ENCODE data around the gene RSPH9. TPM values are rescaled to one million over a fixed set of nuclear protein-coding genes. Genes with fewer than 3 reads are reported as not detected.
A peak's percentile ranks its signal among the peaks of the same experiment; 100 is the strongest.

Gene RSPH9
- total and polyA plus RNA-seq, 2 donors (not counting 3 experiments of a cell fraction or from before 2014, with no cell fraction given), result 0.18 to 0.27 TPM

GRCh38 chr6:43682724-43683429 is 38.0 kb downstream of the RSPH9 start:
- Histone ChIP-seq H4K20me1 (replicated peaks; ENCODE audit: control insufficient read depth, extremely low read depth, insufficient read depth, low read length) (no peaks in the 10 kb centered on the region), H3K36me3 (ENCODE audit: control insufficient read depth in 2 of 2, extremely low read depth in 1 of 2, insufficient read depth in 2 of 2, low read length in 2 of 2) (peaks cover 6 to 15% of the 10 kb centered on the region in 2 experiments), H3K4me3 (replicated peaks in 1 of 3; ENCODE audit: insufficient read depth in 1 of 3, low read depth in 1 of 3, low read length in 3 of 3) (no peak overlapping the region), H3K79me2 (ENCODE audit: control insufficient read depth, insufficient read depth, low read length) (peaks cover 42% of the 10 kb centered on the region), H2AFZ (ENCODE audit: low read depth, low read length) (no peak overlapping the region), H3K9me1 (replicated peaks; ENCODE audit: control insufficient read depth, extremely low read depth, insufficient read depth, low read length) (no peaks in the 10 kb centered on the region), H3K4me2 (ENCODE audit: insufficient read depth, low read length) (no peak overlapping the region), H3K27me3 (ENCODE audit: control insufficient read depth in 2 of 2, insufficient read depth in 2 of 2, low read length in 2 of 2) (no peaks in the 10 kb centered on the region), H3K27ac (ENCODE audit: insufficient read depth, low read depth, low read length) (no peak overlapping the region), H3K9ac (replicated peaks; ENCODE audit: extremely low read depth, insufficient read depth, low read length) (no peak overlapping the region), H3K4me1 (ENCODE audit: control insufficient read depth, extremely low read depth, insufficient read depth, low read length) (peaks cover 8% of the 10 kb centered on the region), H3K9me3 (replicated peaks; ENCODE audit: control insufficient read depth, insufficient read depth, low read length) (no peaks in the 10 kb centered on the region)
- intact Hi-C loops (cut with micrococcal nuclease) (no loop called here), dilution Hi-C loops (cut with MboI; ENCODE audit: extremely low pct_ligation_motif_present, low sequenced_read_pairs) (no loop called here)
- no TSS peak for BruUV-seq (replicated peaks)
- POLR2A ChIA-PET, result no interaction called here
- DNase-seq (ENCODE audit: low read depth, low spot score) (peak; percentile 31), FAIRE-seq (no peak)
- TF ChIP-seq POLR2A (IDR thresholded peaks at IDR 0.05; ENCODE audit: low read depth, low read length) (no peak), POLR2AphosphoS5 (IDR thresholded peaks at IDR 0.05; ENCODE audit: insufficient read depth, low read depth, low read length) (no peak), GATA2 (IDR thresholded peaks at IDR 0.05; ENCODE audit: insufficient read depth, insufficient read length, low read depth, low read length) (peak; percentile 58)
- CTCF ChIA-PET, result interaction anchor here (1.2 to 7.7 kb wide), 3 partner anchors 15 to 87 kb away, joined by 3 to 49 read pairs (median 3); no protein-coding TSS in a partner anchor

- FAIRE-seq (no peak), DNase-seq (ENCODE audit: low read depth, low spot score) (no peak)
- CTCF ChIA-PET, result interaction anchor here (1.2 to 7.7 kb wide), 2 partner anchors 16 to 86 kb away, joined by 3 to 49 read pairs; no protein-coding TSS in a partner anchor
- POLR2A ChIA-PET, result no interaction called here
- Histone ChIP-seq H3K36me3 (ENCODE audit: control insufficient read depth in 2 of 2, extremely low read depth in 1 of 2, insufficient read depth in 2 of 2, low read length in 2 of 2) (peaks cover under 1 to 9% of the 10 kb centered on the region in 2 experiments), H2AFZ (ENCODE audit: low read depth, low read length) (no peak overlapping the region), H3K4me3 (replicated peaks in 1 of 3; ENCODE audit: insufficient read depth in 1 of 3, low read depth in 1 of 3, low read length in 3 of 3) (no peak overlapping the region), H4K20me1 (replicated peaks; ENCODE audit: control insufficient read depth, extremely low read depth, insufficient read depth, low read length) (no peaks in the 10 kb centered on the region), H3K27ac (ENCODE audit: insufficient read depth, low read depth, low read length) (no peak overlapping the region), H3K9ac (replicated peaks; ENCODE audit: extremely low read depth, insufficient read depth, low read length) (no peak overlapping the region), H3K4me2 (ENCODE audit: insufficient read depth, low read length) (no peak overlapping the region), H3K79me2 (ENCODE audit: control insufficient read depth, insufficient read depth, low read length) (peaks cover 42% of the 10 kb centered on the region), H3K9me1 (replicated peaks; ENCODE audit: control insufficient read depth, extremely low read depth, insufficient read depth, low read length) (no peaks in the 10 kb centered on the region), H3K27me3 (ENCODE audit: control insufficient read depth in 2 of 2, insufficient read depth in 2 of 2, low read length in 2 of 2) (no peaks in the 10 kb centered on the region), H3K9me3 (replicated peaks; ENCODE audit: control insufficient read depth, insufficient read depth, low read length) (no peaks in the 10 kb centered on the region), H3K4me1 (ENCODE audit: control insufficient read depth, extremely low read depth, insufficient read depth, low read length) (peaks cover 13% of the 10 kb centered on the region)
- dilution Hi-C loops (cut with MboI; ENCODE audit: extremely low pct_ligation_motif_present, low sequenced_read_pairs), result no loop called here
- intact Hi-C loops (cut with micrococcal nuclease), result no loop called here
- TF ChIP-seq JUN (IDR thresholded peaks at IDR 0.05; ENCODE audit: borderline replicate concordance, insufficient read depth, insufficient read length, low read depth), result no peak
- TF ChIP-seq MYC (IDR thresholded peaks at IDR 0.05; ENCODE audit: low read depth, low read length), result no peak
- TF ChIP-seq FOS (IDR thresholded peaks at IDR 0.05; ENCODE audit: borderline replicate concordance, insufficient read depth, low read length), result no peak
- TF ChIP-seq EZH2 (IDR thresholded peaks at IDR 0.05; ENCODE audit: borderline replicate concordance, low read depth, low read length, severe bottlenecking), result no peak
- TF ChIP-seq POLR2AphosphoS5 (IDR thresholded peaks at IDR 0.05; ENCODE audit: insufficient read depth, low read depth, low read length), result no peak
- no peak for TF ChIP-seq GATA2 (IDR thresholded peaks at IDR 0.05; ENCODE audit: insufficient read depth, insufficient read length, low read depth, low read length)
- no peak for TF ChIP-seq POLR2A (IDR thresholded peaks at IDR 0.05; ENCODE audit: low read depth, low read length)
- no peak for TF ChIP-seq MAX (IDR thresholded peaks at IDR 0.05; ENCODE audit: insufficient read depth, insufficient read length)
- no peak for TF ChIP-seq CTCF (IDR thresholded peaks at IDR 0.05; ENCODE audit: extremely low read depth in 1 of 2, insufficient read depth in 1 of 2, low read depth in 1 of 2, low read length in 2 of 2)
- no TSS peak for BruUV-seq (replicated peaks)
Measured at GRCh38 chr6:43683708-43684455, 39.0 kb downstream of the RSPH9 start.

All from endothelial cell of umbilical vein (primary cell).